Stimulated activated CD8-positive, alpha-beta memory T cell treated with anti-CD3 and anti-CD28 coated beads, Interleukin-2, amount 100 ng/mL, for 1 hour (primary cell): ENCODE results near the gene ADRM1.

Source experiments
- DNase-seq, 2 donors: peaks; one replicate each; pipeline ENCODE4 v3.0.0-alpha.2; 2020; ENCODE audit warnings: low read depth in 2 of 2

Gene ADRM1

DNA sequence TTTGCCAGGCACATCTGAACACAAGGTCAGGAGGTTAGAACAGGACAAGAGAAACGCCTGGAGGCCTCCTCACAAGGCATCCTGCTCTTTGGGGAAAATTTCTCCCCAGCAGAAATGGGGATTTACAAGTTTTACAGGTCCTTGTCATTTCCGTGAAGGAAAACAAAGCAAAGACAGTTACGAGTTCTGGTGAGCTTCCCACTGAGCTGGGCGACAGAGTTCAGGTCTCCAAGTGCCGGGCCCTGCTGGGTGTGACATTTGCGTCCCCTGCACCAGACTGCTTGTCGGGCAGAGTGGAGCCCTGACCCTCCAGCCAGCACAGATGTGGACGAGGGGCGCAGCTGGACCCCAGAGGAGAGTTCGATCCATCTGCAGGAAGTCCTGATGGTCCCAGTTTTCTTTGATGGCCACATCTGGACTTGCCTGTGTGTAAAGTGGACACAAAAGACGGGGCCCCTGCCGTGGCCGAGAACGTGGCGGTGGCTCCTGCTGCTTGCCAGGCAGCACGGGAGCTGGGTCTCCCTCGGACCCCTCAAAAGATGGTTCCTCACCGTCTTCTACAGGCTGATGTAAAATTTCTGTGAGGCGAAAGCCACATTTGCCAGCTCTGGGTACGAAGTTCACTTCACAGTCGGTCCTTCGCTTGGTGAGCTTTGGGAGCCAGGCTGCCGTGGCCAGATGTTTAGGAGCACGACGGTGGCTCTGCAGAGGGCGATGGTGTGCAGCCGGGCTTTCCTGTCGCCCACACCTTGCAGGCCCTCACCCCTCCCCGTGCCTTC, 5.2 kb upstream of the ADRM1 start:
- no peak for DNase-seq

DNA sequence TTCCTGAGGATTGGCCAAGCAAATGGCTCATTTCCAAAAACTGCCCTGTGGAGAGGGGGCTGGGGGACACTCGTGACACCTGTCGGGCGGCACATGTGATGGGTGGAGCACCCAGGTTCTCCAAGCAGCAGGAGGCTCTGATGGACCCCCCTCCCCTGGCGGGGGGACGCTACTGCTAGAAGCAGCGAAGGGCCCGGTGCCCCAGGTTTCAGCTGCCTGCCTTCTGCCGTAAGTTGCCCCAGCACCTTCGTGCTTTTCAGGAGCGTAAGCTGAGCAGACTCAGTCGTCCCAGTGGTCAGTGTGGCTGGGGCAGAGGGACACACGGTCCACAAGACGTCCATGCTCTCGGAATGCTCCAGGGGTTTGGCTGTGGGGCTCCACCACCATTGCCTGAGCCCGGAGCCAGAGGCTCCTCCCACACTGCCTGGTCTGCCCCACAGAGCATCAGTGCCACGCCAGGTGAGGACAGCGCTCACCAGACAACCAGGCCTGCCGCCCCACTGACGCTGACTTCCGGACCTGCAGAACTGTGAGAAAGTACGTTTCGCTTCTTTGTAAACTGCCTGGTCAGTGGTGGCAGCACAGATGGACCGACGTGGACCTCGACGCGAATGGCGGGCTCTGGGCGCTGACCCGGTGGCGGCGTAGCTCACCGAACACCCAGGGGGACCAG, 4.1 kb upstream of the ADRM1 start:
- no peak for DNase-seq

DNA sequence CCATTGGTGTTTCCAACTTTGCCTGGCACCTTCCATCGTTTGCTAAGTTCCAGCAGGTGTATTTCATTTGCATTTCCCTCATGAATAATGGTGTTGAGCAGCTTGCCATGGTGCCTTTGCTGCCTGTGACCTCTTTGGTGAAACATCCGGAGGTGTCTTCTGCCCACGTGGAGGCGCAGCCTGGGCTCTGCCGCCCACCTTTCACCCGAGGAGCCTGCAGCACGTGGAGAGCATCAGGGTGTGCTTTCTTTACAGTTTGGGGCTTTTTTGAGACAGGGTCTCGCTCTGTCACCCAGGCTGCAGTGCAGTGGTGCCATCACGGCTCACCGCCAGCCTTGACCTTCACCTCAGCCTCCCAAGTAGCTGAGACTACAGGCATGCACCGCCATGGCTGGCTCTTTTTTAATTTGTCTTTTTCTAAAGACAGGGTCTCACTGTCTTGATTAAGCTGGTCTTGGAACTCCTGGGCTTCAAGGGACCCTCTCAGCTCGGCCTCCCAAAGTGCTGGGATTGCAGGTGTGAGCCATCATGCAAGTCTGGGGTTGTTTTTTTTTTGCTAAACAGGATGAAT, 3.0 kb upstream of the ADRM1 start:
- DNase-seq, result no peak

GRCh38 chr20:62300319-62300718, 2.5 kb upstream of the ADRM1 start:
- DNase-seq, result no peak

GRCh38 chr20:62301111-62301668, 1.6 kb upstream of the ADRM1 start:
- DNase-seq, result no peak

DNA sequence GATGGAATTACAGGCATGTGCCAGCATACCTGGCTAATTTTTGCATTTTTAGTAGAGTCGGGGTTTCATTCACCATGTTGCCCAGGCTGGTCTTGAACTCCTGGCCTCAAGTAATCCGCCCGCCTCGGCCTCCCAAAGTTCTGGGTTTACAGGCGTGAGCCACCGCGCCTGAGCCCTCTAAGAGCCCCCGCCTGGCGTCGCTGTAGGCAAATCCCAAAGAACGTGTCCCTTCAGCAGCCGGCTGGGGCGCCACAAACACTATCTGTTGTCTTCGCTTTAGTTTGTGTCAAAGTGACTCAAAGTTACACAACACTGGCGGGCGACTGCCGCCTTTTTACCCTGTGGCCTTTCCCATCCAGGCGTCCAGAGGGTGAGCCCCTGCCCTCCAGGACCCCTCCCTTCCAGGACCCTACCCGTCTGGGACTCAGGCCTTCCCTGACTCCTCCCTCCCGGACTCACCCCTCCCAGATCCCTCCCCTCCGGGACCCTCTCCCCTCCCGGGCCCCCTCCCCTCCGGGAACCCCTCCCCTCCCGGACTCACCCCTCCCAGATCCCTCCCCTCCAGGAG, 940 bp upstream of the ADRM1 start:
- DNase-seq, result peak; percentile 62 to 70

DNA sequence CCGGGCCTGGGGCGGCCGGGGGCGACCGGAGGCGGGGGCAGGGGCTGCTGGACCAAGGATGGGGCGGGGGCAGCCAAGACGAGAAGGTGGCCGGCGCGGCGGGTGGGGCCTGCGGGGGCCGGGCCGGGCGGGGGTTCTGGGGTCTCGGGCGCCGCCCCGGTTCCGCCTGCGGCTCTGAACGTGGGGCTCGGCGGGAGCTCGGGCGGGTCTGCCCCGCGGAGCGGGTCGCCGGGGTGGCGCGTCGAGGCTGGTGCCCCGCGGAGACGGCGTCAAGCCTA, 204 bp downstream of the ADRM1 start:
- no peak for DNase-seq

DNA sequence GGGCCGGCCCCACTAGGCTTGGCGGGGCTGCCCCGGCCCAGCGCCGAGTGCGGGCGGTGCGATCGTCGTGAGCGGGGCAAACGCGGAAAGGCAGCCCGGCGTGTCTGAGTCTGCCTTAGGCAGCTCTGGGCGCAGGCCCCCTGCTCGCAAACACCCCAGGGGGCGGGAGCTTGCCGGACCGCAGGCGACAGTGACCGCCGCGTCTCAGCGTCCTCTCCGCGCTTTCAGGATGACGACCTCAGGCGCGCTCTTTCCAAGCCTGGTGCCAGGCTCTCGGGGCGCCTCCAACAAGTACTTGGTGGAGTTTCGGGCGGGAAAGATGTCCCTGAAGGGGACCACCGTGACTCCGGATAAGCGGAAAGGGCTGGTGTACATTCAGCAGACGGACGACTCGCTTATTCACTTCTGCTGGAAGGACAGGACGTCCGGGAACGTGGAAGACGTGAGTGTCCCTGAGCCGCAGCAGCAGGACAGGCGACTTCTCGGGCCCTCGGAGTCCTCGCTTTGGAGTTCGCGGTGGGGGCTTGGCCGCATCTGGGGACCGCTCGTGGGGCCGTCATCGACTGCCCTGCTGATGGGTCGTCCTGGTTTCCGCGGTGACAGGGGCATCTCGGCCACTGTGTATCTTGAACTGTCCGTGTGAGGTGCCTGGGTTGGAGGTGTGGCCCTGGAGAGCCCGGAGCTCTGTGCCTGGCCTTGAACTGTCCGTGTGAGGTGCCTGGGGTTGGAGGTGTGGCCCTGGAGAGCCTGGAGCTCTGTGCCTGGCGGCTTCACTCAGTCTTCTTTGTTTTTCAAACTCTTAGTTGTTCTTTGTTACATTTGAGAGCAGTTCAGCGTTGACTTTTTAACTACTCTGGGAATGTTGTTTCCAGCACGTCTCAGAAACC, 786 bp downstream of the ADRM1 start:
- DNase-seq, result no peak

- DNase-seq, result no peak
Observed at GRCh38 chr20:62304331-62305148, 1.7 kb downstream of the ADRM1 start.

GRCh38 chr20:62305149-62305764, 2.5 kb downstream of the ADRM1 start:
- no peak for DNase-seq

- DNase-seq, result no peak
Observed at GRCh38 chr20:62305765-62306413, 3.1 kb downstream of the ADRM1 start.

GRCh38 chr20:62306414-62307187, 3.8 kb downstream of the ADRM1 start:
- no peak for DNase-seq

DNA sequence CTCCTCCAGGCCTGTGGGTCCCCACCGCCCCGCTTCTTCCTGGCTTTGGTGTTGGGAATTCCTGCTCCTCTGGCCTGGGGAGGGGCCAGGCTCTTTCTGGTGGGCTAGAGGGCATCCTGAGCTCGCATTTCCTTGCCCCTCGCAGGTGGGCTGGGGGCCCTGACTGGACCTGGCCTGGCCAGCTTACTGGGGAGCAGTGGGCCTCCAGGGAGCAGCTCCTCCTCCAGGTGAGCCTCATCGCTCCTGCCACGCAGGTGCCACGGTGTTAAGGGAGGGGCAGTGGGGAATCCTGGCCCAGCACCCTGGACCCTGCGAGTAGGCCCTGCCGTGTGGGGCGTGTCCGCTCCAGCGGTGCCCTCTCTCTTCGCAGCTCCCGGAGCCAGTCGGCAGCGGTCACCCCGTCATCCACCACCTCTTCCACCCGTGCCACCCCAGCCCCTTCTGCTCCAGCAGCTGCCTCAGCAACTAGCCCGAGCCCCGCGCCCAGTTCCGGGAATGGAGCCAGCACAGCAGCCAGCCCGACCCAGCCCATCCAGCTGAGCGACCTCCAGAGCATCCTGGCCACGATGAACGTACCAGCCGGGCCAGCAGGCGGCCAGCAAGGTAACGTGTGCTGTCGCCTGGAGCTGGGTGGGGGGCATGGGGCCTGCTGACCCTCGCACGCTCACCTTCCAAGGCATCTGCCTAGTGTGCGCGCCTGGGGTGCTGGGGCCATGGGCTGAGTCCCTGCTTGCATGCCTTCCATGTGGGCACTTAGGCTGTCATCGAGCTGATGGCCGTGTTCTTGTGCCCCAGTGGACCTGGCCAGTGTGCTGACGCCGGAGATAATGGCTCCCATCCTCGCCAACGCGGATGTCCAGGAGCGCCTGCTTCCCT, 4.7 kb downstream of the ADRM1 start:
- DNase-seq, result no peak

DNA sequence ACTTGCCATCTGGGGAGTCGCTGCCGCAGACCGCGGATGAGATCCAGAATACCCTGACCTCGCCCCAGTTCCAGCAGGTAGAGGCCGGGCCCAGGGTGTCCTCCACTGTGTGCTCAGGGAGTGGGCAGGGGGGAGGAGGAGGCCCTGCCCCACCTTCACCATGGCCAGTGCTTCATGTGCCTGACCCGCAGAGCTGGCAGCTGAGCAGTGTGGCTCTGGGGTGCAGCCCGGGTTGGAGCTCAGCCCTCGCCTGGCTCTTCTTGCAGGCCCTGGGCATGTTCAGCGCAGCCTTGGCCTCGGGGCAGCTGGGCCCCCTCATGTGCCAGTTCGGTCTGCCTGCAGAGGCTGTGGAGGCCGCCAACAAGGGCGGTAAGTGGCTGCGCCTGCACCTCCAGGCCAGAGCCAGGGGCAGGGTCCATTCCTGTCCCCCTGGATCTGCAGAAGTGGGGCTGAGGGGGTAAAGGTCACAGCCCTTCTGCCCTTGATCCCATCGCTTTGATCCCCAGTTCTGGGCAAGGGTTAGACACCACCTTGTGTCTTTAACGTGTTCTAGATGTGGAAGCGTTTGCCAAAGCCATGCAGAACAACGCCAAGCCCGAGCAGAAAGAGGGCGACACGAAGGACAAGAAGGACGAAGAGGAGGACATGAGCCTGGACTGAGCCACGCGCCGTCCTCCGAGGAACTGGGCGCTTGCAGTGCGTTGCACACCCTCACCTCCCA, 5.5 kb downstream of the ADRM1 start:
- DNase-seq, result no peak

DNA sequence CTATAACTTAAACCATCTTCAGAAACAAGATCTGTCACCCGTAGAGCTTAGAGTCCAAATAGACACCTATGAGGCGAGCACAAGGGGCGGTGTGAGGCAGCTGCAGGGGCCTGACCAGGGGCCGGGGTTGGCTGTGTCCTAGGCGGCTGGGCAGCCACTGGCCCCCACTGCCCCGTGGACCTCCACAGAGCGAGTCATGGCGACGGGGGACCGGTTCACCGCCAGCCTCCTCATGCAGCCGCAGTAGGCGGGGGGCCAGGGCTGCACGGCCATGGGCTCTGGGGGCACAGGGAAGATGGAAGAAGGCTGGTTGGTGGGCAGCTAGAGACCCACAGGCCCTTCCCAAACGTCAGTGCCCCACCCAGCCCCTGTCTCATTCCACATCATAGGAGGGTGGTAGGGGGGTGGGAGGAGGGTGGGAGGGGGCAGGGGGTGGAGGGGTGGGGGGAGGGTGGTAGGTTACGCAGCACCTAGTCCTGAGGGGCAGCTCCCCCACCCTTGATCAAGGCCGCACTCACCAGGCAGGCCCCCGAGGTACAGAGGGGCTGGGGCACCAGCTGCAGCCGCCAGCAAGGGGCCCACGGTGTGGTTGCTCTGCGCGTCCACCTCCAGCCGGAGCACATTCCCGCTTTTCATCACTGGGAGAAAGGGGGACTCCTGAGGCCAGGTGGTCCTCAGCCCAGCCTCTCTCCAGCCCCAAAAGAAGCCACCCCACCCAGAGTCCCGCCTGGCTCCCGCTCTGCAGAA, 6.6 kb downstream of the ADRM1 start:
- DNase-seq, result no peak

DNA sequence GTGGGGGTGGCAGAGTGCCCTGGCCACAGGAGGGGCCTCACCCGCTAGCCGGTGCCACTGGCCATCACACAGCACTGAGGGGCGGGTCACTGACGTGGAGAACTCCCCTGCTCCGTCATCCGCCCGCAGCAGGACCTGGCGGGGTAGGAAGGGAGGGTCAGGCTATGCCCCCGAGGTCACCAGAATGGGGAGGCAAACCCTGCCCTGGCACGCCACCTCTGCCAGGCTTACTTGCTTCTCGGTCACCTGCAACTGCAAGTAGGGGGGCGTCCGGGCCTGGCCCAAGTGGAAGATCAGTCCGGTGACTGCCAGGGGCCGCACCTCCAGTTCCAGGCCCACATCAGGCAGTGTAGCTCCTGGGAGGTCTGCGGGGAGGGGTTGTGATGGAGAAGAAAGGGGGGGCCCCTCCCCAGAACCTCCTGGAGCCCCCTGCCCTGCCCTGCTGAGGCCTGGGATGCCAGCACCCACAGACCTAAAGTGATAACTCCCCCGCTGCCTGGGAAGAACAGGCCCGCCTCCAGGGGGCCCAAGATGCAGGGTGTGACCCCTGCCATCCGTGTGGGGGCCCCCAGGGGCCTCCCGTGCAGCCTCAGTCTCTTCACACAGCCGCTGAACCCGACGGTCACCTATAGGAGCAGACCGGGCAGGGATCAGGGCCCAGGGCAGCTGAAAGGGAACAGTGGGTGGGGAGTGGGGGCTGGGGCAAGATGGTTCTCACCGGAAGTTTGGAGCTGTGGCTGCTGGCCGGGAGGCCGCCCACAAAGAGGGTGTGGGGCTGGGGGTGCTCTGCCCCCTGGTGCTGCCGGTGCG, 7.4 kb downstream of the ADRM1 start:
- no peak for DNase-seq
